GM12891 (cell line): ENCODE results near the gene FARS2.

Experiments
- POLR2A ChIP-seq: IDR thresholded peaks from 2 replicates; pipeline ENCODE4 v1.6.1; 2011; ENCODE audit warnings: low read depth, low read length, control low read depth
- POLR2AphosphoS5 ChIP-seq: IDR thresholded peaks from 2 replicates; pipeline ENCODE4 v1.6.1; 2011; ENCODE audit warnings: low read depth, low read length, control low read depth

DNA sequence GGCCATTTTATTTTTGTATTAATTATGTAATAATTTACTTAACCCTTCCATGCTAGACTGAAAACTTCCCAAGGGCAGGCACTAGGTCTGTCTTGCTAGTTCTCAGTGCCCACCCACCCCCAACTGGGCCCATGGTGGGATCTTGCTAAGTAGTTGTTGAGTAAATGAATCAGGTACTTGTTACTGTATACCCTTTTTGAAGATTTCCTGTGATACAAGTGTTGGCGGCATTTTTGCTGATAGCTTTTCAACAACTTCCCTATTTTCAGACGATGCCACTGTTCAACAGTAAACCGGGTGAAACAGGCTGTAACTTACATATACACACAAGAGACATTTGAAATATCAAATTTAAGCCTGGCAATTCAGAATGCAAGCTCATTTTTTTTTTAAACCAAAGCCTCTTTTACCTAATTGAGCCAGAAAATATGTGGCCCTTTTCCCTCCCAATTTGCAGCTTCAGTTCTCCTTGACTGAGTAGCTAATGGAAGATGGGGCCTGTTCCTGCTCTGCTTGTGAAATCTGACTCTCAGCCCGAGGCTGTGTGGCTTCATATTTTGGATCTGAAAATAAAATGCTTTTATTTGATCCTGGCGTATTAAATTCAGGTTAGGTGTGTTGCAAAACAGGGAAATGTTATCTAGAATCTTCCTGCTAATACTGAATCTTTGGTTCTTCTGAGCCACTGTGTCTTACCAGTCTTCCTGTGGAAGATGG is 457.1 kb downstream of the FARS2 start:
- no peak for TF ChIP-seq POLR2AphosphoS5
- TF ChIP-seq POLR2A = no peak
